MCF 10A (cell line): ENCODE measurements around the gene KCNJ1. TPM values are rescaled to one million over a fixed set of nuclear protein-coding genes. Genes with fewer than 3 reads are reported as not detected.

Source experiments
- BruUV-seq: library from RNA; stranded (reverse); fragments of 400-500 nt; replicated peaks from 2 replicates; lab custom pipeline; 2021; lab: Mats Ljungman, UMichigan
- CTCF ChIA-PET: fragments of 300-600 bp; sonication (Branson Sonifier 250); formaldehyde crosslinking; extraction: SDS; loops from one replicate; lab custom pipeline; 2021; ENCODE audit warnings: antibody characterized with exemption, inconsistent platforms; lab: Yijun Ruan, JAX
- POLR2A ChIA-PET: fragments of 300-600, 350-650 bp; sonication (Branson Sonifier 250); formaldehyde crosslinking; extraction: SDS; loops from one replicate; lab custom pipeline; 2020; ENCODE audit warnings: antibody characterized with exemption, inconsistent platforms; lab: Yijun Ruan, JAX
- DNase-seq: peaks from one replicate; pipeline ENCODE4 v3.0.0-alpha.2; 2018; ENCODE audit not compliant: unreplicated experiment
- H3K27ac Mint-ChIP-seq: one replicate; pipeline ENCODE4 v1.8.0; 2022; ENCODE audit warnings: mild to moderate bottlenecking, low read depth, mixed read lengths; ENCODE audit not compliant: unreplicated experiment
- H3K27me3 Mint-ChIP-seq: one replicate; pipeline ENCODE4 v1.8.0; 2022; ENCODE audit warnings: mixed read lengths; ENCODE audit not compliant: insufficient read depth, unreplicated experiment
- H3K36me3 Mint-ChIP-seq: one replicate; pipeline ENCODE4 v1.8.0; 2022; ENCODE audit warnings: mild to moderate bottlenecking, moderate library complexity, mixed read lengths; ENCODE audit not compliant: insufficient read depth, unreplicated experiment
- H3K4me1 Mint-ChIP-seq: one replicate; pipeline ENCODE4 v1.8.0; 2022; ENCODE audit warnings: mixed read lengths; ENCODE audit not compliant: insufficient read depth, unreplicated experiment
- H3K4me3 Mint-ChIP-seq: one replicate; pipeline ENCODE4 v1.8.0; 2022; ENCODE audit warnings: mild to moderate bottlenecking, moderate library complexity, mixed read lengths; ENCODE audit not compliant: unreplicated experiment
- H3K9me3 Mint-ChIP-seq: one replicate; pipeline ENCODE4 v1.8.0; 2022; ENCODE audit warnings: mixed read lengths; ENCODE audit not compliant: unreplicated experiment
- intact Hi-C: fragments of 100-400 bp; cut with micrococcal nuclease; formaldehyde crosslinking; loops from 2 replicates; pipeline ENCODE4 v1.14.1; 2022
- total RNA-seq: library from RNA; stranded (reverse); gene quantifications from 2 replicates; pipeline ENCODE4 v1.2.3, GENCODE V29; 2022
- TF ChIP-seq, protein P1 (sequence below): fragments of 200-600 bp; IDR thresholded peaks from one replicate; pipeline ENCODE4 v1.8.0; 2022; ENCODE audit warnings: antibody characterized with exemption, mild to moderate bottlenecking; ENCODE audit not compliant: unreplicated experiment

Gene KCNJ1
- total RNA-seq, 1 experiment from 2014 or later: not detected

DNA sequence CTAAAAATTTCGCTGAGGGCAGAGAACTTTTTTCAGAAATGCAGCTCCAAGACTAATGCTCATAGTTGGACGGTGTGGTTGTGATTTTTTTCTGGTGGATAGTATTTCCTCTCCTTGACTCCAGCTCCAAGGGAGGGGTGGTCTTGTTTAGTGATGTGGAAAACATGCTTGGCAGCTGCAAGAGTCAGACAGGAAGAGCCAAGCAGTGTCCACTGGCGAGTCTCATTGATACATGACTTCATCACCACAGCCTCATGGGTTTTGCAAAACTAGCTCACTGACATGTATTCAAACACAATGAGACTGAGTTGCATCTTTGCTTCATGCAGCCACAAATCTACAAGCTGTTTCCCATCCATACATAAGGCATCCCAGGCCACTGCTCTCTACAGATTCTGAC is 7.3 kb upstream of the KCNJ1 start:
- POLR2A ChIA-PET: interaction anchor here (0.7 kb wide), 1 partner anchor 88 kb away, joined by 3 read pairs; no protein-coding TSS in a partner anchor
- no peak for DNase-seq
- intact Hi-C loops: no loop called here
- Mint-ChIP-seq H3K9me3 (no peaks in the 10 kb centered on the region), H3K36me3 (peaks cover 6% of the 10 kb centered on the region), H3K4me1 (no peaks in the 10 kb centered on the region), H3K4me3 (no peak overlapping the region), H3K27me3 (peaks cover 12% of the 10 kb centered on the region), H3K27ac (no peak overlapping the region)
- no TSS peak for BruUV-seq
- TF ChIP-seq, protein P1, sequence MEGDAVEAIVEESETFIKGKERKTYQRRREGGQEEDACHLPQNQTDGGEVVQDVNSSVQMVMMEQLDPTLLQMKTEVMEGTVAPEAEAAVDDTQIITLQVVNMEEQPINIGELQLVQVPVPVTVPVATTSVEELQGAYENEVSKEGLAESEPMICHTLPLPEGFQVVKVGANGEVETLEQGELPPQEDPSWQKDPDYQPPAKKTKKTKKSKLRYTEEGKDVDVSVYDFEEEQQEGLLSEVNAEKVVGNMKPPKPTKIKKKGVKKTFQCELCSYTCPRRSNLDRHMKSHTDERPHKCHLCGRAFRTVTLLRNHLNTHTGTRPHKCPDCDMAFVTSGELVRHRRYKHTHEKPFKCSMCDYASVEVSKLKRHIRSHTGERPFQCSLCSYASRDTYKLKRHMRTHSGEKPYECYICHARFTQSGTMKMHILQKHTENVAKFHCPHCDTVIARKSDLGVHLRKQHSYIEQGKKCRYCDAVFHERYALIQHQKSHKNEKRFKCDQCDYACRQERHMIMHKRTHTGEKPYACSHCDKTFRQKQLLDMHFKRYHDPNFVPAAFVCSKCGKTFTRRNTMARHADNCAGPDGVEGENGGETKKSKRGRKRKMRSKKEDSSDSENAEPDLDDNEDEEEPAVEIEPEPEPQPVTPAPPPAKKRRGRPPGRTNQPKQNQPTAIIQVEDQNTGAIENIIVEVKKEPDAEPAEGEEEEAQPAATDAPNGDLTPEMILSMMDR: no peak
- CTCF ChIA-PET: interaction anchor here (0.8 to 2.8 kb wide), 4 partner anchors 11 to 844 kb away, joined by 3 to 21 read pairs (median 3); no protein-coding TSS in a partner anchor

DNA sequence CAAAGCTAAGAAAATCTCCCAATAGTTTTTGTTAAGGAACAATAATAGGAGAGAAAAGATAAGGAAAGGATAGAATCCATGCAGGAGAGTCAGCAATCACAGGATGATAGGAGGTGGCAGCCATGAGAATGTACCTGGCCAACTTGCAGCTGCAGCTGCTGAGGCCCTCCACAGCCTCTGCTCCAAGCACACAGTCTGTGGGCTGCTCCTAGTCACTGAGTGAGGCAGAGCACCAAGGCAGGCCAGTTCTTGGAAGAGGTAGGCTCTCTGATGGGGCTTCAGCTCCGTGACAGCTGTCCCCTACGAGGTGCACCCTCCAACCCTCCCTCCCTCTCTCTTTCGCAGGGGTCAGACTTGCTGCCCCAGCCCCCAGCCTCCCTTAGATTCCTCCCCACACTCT is 5.5 kb upstream of the KCNJ1 start:
- no peaks in the 10 kb centered on the region for H3K36me3 Mint-ChIP-seq
- BruUV-seq: no TSS peak
- no peaks in the 10 kb centered on the region for H3K9me3 Mint-ChIP-seq
- H3K4me1 Mint-ChIP-seq: no peaks in the 10 kb centered on the region
- no peak overlapping the region for H3K4me3 Mint-ChIP-seq
- H3K27ac Mint-ChIP-seq: no peak overlapping the region
- TF ChIP-seq, protein P1: no peak
- intact Hi-C loops: no loop called here
- H3K27me3 Mint-ChIP-seq: peaks cover 12% of the 10 kb centered on the region
- DNase-seq: no peak
- CTCF ChIA-PET: interaction anchor here (0.6 to 0.9 kb wide), 2 partner anchors 13 to 620 kb away, joined by 3 to 4 read pairs; no protein-coding TSS in a partner anchor
- POLR2A ChIA-PET: no interaction called here

DNA sequence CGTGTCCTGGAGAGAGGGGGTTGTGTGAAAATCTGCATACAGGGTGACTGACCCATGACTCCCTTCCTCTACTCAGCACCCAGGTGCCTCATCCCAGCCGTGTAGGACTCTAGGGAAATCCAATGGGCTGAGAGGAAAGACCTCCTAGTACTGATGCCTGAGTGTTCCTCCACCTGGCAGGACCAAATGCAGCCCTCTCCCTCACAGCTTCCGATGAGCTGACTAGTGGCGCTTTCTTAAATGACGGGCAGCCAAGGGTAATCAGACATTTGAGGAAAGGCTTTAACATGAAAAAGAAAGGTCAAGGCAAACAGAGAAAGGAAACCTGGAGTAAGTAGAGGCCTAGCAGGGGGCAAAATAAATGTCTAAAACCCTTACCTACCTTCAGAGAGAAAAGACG is 5.0 kb upstream of the KCNJ1 start:
- no peak for DNase-seq

DNA sequence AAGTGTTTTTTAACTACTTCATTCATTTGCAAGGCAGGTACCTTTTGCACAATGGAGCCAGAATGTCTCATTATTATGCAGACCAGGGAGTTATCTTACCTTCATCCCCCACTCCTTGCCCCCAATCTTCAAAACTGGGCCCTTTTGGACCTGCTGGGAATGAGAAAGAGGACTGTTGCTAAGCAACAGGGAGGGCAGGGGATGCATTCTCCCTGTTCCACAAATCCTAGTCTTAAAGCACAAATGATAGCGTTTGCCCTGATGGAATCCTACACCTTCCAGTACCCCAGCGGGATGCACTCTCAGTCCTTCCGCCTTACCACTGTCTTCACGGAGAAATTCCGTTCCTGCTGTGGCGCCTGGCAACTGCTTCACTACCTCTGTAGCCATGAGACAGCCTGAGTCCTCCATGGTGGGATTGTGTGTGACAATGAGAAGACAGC is 4.1 kb upstream of the KCNJ1 start:
- no peak overlapping the region for H3K27ac Mint-ChIP-seq
- POLR2A ChIA-PET: no interaction called here
- no TSS peak for BruUV-seq

More for the DNA sequence above, 5.0 kb upstream of the KCNJ1 start:
- intact Hi-C loops: no loop called here
- no TSS peak for BruUV-seq
- ChIA-PET POLR2A (no interaction called here), CTCF (interaction anchor here (0.9 kb wide), 1 partner anchor 13 kb away, joined by 4 read pairs; no protein-coding TSS in a partner anchor)
- Mint-ChIP-seq H3K4me1 (no peaks in the 10 kb centered on the region), H3K4me3 (no peak overlapping the region), H3K27ac (no peak overlapping the region), H3K36me3 (no peaks in the 10 kb centered on the region), H3K9me3 (no peaks in the 10 kb centered on the region), H3K27me3 (peaks cover 12% of the 10 kb centered on the region)
- TF ChIP-seq, protein P1: no peak

More for the DNA sequence above, 4.1 kb upstream of the KCNJ1 start:
- H3K4me1 Mint-ChIP-seq: no peaks in the 10 kb centered on the region
- H3K36me3 Mint-ChIP-seq: no peaks in the 10 kb centered on the region
- TF ChIP-seq, protein P1: no peak
- no peaks in the 10 kb centered on the region for H3K9me3 Mint-ChIP-seq
- intact Hi-C loops: no loop called here
- DNase-seq: no peak
- H3K4me3 Mint-ChIP-seq: no peak overlapping the region
- H3K27me3 Mint-ChIP-seq: peaks cover 12% of the 10 kb centered on the region
- CTCF ChIA-PET: no interaction called here
